Measurements from ENCODE around the gene IER5L. TPM values are rescaled to one million over a fixed set of nuclear protein-coding genes. Genes with fewer than 3 reads are reported as not detected.
"Not testable (repeated sequence)": the region's sequence is repeated elsewhere in the genome, so short reads cannot be mapped to it uniquely, and the experiment has no call there.

IER5L gene
- total RNA-seq, 4 donors from 2014 or later = 10.9 to 16.1 (median 12.6) TPM

- DNase-seq (ENCODE audit: low spot score in 2 of 2) = no peak
- no peak overlapping the region for H3K4me3 ChIP-seq (ENCODE audit: low read depth, poor library complexity, severe bottlenecking)
- no peak for TF ChIP-seq POLR2A (IDR thresholded peaks at IDR 0.05)
- TF ChIP-seq CTCF (IDR thresholded peaks at IDR 0.05) = no peak
- WGBS, 2 donors = 79 to 89% methylated on average over 15 to 16 of the region's 16 CpGs
- intact Hi-C loops (cut with DNase I; ENCODE audit: low total_unique reads) = loop anchor here (5.0 to 10.0 kb wide), 2 partner anchors 476 to 638 kb away; no protein-coding TSS in a partner anchor
Measured at GRCh38 chr9:129136446-129137035, 41.5 kb downstream of the IER5L start.

- 89 to 90% methylated on average over 6 of the region's 6 CpGs for WGBS, 2 donors
- TF ChIP-seq CTCF (IDR thresholded peaks at IDR 0.05) = no peak
- TF ChIP-seq POLR2A (IDR thresholded peaks at IDR 0.05) = no peak
- no peak overlapping the region for H3K4me3 ChIP-seq (ENCODE audit: low read depth, poor library complexity, severe bottlenecking)
- no peak for DNase-seq (ENCODE audit: low spot score in 2 of 2)
- intact Hi-C loops (cut with DNase I; ENCODE audit: low total_unique reads) = loop anchor here (5.0 to 10.0 kb wide), 2 partner anchors 477 to 639 kb away; no protein-coding TSS in a partner anchor
Measured at GRCh38 chr9:129135476-129135875, 42.6 kb downstream of the IER5L start.

GRCh38 chr9:129133082-129133481, 45.0 kb downstream of the IER5L start:
- 94 to 100% methylated on average over 4 of the region's 4 CpGs for WGBS, 2 donors
- DNase-seq (ENCODE audit: low spot score in 2 of 2) = no peak
- no peak overlapping the region for H3K4me3 ChIP-seq (ENCODE audit: low read depth, poor library complexity, severe bottlenecking)
- intact Hi-C loops (cut with DNase I; ENCODE audit: low total_unique reads) = loop anchor here (10.0 kb wide), 1 partner anchor 642 kb away; no protein-coding TSS in a partner anchor
- TF ChIP-seq POLR2A (IDR thresholded peaks at IDR 0.05) = no peak
- TF ChIP-seq CTCF (IDR thresholded peaks at IDR 0.05) = no peak

GRCh38 chr9:129131300-129132145, 46.5 kb downstream of the IER5L start:
- intact Hi-C loops (cut with DNase I; ENCODE audit: low total_unique reads) = loop anchor here (10.0 kb wide), 1 partner anchor 643 kb away; no protein-coding TSS in a partner anchor
- no peak overlapping the region for H3K4me3 ChIP-seq (ENCODE audit: low read depth, poor library complexity, severe bottlenecking)
- TF ChIP-seq POLR2A (IDR thresholded peaks at IDR 0.05) (no peak), CTCF (IDR thresholded peaks at IDR 0.05) (peak in 1 of 3 donors; percentile 94)
- peak; percentile 67 to 96 for DNase-seq (ENCODE audit: low spot score in 2 of 2)
- 33 to 41% methylated on average over 12 to 13 of the region's 13 CpGs for WGBS, 2 donors

GRCh38 chr9:129130791-129131190, 47.3 kb downstream of the IER5L start:
- TF ChIP-seq POLR2A (IDR thresholded peaks at IDR 0.05) (no peak), CTCF (IDR thresholded peaks at IDR 0.05) (no peak)
- intact Hi-C loops (cut with DNase I; ENCODE audit: low total_unique reads) = loop anchor here (10.0 kb wide), 1 partner anchor 644 kb away; no protein-coding TSS in a partner anchor
- no peak for DNase-seq (ENCODE audit: low spot score in 2 of 2)
- WGBS, 2 donors = 66 to 80% methylated on average over 3 of the region's 3 CpGs
- H3K4me3 ChIP-seq (ENCODE audit: low read depth, poor library complexity, severe bottlenecking) = no peak overlapping the region

- not testable (repeated sequence) for H3K4me3 ChIP-seq (ENCODE audit: low read depth, poor library complexity, severe bottlenecking); DNase-seq (ENCODE audit: low spot score in 2 of 2)
- intact Hi-C loops (cut with DNase I; ENCODE audit: low total_unique reads) = loop anchor here (10.0 kb wide), 1 partner anchor 645 kb away; no protein-coding TSS in a partner anchor
- 89 to 92% methylated on average over 7 of the region's 7 CpGs for WGBS, 2 donors
Measured at GRCh38 chr9:129130271-129130670, 47.8 kb downstream of the IER5L start.
